HL-60/S4 treated with phorbol 12-myristate 13-acetate at 8.2 ng/mL for 4 days and 3 days (cell line): Measurements from ENCODE around the gene PRR30.

Experiments used
- in situ Hi-C: fragments of 300-500 bp; cut with MboI; formaldehyde crosslinking; loops from 2 replicates; pipeline ENCODE4 v1.15.0; 2022; ENCODE audit warnings: low sequenced_read_pairs

Gene PRR30

DNA sequence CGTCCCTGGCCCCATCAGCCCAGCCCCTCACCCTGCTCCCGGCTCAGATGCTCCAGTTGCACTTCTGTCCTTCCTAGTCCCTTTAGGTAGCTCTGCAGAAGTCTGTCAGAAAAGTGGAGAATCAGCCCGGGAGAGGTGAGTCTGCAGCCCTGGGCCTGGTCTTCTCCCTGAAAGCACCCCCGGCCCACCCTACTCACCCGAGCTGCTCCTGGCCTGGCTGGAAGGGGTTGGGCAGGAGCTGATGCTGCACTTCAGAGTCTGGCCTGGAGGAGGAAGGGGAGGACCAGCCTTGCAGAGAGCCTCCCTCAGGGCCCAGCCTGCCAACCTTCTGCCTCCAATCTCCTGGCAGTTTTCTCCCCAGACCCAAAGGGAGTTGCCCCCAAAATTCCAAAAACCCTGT is 36.9 kb downstream of the PRR30 start:
- in situ Hi-C loops, result loop anchor here (25.0 kb wide), 1 partner anchor 185 kb away; the partner anchor contains the start of genes DNAJC5G and TRIM54

DNA sequence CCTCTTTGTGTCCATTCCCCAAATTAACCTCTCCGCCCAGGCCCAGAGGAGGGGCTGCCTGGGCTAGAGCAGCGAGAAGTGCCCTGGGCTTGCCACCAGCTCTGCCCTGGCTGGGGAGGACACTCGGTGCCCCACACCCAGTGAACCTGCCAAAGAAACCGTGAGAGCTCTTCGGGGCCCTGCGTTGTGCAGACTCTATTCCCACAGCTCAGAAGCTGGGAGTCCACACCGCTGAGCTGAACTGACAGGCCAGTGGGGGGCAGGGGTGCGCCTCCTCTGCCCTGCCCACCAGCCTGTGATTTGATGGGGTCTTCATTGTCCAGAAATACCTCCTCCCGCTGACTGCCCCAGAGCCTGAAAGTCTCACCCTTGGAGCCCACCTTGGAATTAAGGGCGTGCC is 39.2 kb downstream of the PRR30 start:
- in situ Hi-C loops, result loop anchor here (25.0 kb wide), 1 partner anchor 187 kb away; the partner anchor contains the start of genes DNAJC5G and TRIM54

DNA sequence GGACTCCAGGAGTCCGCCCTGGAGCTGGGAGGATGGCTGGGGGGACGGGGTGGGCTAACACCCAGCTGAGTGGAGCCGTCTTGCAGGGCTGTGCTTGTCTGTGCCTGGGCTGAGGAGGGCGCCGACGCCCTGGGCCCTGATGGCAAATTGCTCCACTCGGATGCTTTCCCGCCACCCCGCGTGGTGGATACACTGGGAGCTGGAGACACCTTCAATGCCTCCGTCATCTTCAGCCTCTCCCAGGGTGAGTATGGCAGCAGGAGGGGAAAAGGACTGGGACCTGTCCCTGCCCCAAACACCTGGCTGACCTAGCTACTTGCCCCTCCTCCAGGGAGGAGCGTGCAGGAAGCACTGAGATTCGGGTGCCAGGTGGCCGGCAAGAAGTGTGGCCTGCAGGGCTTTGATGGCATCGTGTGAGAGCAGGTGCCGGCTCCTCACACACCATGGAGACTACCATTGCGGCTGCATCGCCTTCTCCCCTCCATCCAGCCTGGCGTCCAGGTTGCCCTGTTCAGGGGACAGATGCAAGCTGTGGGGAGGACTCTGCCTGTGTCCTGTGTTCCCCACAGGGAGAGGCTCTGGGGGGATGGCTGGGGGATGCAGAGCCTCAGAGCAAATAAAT is 39.8 kb downstream of the PRR30 start:
- in situ Hi-C loops, result no loop called here

DNA sequence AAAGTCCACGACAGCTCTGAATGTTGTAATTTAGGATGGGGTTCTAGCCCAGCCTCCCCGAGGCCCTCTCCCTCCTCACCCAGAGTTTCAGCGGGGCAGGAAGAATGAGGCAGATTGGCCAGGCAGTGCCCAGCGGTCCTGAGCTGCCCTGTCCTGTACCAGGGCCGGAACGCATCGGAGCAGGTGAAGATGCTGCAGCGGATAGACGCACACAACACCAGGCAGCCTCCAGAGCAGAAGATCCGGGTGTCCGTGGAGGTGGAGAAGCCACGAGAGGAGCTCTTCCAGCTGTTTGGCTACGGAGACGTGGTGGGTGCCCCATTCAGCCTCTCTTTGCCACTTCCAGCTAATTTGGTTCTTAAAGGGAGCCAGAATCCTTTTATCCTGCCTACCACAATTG is 41.9 kb downstream of the PRR30 start:
- in situ Hi-C loops, result no loop called here

DNA sequence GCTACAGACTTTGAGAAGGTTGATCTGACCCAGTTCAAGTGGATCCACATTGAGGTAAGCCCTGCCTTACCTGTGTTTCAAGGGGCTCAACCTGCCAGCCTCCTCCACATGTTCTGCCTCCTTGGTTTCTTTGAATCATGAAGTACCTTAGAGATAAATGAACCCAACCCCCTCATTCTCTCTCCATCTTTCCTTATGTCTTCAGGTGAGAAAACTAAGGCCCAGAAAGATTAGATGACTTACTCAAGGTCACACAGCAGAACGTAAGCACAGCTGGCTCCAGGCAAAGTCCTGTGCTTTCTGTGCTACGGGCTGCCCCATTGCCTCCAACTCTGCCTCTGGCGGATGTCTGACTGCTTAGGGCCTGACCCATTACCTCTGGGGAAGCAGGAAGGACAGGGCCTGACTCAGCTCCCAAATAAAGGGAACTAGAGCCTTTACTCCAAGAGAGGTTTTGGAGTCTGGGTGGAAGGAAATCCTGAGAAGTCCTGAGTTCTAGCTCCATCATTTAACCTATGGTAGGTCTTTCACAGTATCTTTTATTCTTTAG is 42.4 kb downstream of the PRR30 start:
- in situ Hi-C loops, result no loop called here

DNA sequence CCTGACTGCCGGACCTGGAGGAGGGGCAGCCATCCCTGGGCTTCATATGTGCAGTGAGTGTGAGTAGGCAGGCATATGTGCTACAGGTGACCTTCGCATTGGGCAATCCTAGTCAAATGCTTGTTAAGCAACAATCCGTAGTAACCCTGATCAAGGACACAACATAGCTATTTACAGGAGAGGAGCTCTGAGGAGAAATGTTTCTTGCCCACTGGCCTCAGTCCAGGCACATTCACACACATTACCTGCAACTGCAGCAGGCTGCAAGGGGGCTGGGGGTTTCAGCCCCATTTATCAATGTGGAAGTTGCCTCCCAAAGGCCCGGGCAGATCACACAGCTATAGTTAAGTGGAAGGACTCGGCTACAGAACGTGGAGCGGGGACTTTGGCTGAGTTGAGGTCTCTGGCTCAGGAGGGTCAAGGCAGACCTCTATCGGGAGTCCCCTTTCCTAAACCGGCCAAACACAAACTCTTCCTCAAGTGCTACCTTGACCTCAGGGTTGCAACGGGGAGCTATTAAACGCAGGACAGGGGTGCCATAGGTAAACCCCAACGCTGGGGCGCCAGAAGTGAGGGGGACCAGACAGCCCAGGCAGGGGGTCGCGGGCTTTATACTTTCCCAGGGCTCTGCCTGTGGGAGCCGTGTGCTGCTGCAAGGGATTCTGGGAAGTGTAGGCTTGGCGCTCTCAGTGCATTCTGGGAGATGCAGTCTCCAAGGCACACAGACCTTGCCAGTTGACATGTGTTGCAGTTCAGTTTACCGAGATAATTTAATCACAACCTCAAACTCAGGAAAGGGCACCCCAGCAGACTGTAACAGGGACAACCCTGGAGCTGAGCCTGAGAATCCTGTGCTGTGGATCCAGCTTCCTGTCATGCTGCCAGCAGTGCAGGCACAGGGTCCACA is 43.2 kb downstream of the PRR30 start:
- in situ Hi-C loops, result no loop called here

DNA sequence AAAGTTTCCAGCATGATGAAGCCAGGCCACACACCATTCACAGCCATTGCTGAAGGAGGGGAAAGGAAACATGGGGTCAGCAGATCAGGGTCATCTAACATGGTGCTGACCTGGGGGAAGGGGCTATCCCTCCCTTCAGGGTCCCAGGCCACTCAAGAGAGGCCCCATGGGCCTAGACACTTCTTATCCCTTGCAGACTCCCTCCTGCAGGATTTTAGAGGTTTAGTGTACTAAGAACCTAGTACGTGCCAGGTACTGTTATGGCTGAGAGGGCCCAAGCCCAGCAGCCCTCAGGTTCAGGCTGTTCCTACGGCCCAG is 43.8 kb downstream of the PRR30 start:
- in situ Hi-C loops, result no loop called here

DNA sequence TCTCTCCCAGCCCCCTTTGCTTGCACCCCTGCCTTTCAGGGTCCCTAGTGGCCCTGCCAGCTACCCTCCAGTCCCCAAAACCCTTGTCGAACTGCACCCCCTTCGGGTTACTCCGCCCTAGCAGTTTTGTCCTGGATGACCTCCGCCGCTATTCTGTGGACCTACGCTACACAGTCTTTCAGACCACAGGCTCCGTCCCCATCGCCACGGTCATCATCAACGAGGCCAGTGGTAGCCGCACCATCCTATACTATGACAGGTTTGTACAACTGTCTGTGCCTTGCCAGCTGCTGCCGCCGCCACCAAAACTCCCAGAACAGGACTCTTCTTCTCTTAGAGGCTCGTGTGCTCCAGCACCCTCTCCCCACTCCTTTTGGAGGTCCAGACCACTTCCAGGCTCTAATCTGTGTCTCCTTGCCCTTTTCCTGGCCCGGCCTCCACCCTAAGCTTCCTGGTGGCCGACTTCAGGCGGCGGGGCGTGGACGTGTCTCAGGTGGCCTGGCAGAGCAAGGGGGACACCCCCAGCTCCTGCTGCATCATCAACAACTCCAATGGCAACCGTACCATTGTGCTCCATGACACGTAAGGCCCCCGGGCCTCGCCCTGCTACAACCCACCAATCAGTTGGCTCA is 44.7 kb downstream of the PRR30 start:
- in situ Hi-C loops, result no loop called here

DNA sequence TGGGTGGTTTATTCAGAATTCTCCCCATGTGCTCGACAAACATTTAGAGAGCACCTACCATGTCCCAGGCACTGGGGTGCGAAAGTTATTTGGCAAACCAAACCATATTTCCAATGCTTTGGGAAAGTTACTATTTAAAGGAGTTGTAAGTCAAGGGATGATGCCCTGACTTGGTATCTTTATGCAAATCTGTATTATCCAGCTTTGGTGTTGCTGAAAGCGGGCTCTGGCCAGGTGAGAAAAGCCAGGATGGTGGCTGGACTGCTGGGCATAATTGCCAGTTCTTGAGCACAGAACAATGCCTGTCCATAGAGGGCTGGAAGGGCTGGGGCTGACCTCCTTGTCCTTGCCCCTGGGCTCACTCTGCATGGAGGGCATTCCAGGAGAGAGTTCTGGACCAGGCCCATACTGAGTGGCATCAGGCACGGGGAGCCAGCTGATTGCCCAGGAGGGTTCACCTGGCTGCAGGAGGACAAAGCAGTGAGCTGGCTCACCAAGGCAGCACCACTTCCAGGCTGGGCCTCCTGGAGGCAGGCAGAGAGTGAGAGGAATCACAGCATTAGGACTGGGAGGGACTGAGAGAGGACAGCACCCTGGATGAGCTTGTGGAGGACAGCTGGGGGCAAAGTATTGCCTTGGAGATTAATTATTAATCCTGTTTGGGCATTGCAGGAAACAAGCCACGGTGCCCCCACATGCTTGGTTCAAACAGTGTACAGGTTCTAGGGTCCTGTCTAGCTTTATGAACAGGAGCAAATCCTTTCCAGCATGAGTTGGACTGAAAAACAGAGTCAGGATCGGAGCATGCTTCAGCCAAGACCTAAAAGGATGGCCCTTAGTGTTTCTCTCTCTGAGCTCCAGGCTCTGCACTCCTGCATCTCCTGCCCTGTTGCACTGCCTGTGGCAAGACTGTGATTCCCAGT is 45.5 kb downstream of the PRR30 start:
- in situ Hi-C loops, result no loop called here

DNA sequence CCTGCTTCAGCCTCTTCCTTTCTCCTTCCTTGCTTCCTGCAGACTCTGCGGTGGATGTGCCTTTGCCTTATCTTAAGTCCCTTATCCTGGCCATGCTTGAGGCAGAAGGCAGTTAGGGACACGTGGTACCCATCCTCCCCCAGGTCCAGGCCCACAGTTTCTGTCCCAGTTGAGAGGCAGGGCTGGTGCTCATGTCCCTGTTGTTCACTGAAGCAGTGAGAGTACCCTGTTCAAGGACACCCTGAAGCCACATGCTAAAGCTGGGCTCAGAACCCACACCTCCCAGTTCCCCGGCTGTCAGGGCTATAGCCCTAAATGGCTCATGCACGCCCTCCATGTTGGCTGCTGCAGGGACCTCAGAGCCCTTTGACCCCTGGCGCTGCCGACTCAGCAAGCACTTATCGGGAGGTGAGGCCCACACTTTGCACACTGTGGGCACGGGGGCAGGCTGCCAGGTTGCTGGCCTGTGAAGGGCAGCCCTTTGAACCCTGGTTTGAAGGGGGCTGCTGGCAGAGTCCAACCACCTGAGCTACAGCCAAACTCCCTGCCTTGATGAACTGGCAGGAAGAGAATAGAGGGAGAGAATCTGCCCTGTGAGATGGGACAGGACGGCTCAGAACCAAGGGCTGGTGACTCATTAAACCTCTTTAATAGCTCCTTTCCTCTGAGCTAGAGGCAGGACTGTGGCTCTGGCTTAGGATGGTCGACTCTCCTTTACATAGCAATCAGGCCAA is 46.3 kb downstream of the PRR30 start:
- in situ Hi-C loops, result no loop called here

DNA sequence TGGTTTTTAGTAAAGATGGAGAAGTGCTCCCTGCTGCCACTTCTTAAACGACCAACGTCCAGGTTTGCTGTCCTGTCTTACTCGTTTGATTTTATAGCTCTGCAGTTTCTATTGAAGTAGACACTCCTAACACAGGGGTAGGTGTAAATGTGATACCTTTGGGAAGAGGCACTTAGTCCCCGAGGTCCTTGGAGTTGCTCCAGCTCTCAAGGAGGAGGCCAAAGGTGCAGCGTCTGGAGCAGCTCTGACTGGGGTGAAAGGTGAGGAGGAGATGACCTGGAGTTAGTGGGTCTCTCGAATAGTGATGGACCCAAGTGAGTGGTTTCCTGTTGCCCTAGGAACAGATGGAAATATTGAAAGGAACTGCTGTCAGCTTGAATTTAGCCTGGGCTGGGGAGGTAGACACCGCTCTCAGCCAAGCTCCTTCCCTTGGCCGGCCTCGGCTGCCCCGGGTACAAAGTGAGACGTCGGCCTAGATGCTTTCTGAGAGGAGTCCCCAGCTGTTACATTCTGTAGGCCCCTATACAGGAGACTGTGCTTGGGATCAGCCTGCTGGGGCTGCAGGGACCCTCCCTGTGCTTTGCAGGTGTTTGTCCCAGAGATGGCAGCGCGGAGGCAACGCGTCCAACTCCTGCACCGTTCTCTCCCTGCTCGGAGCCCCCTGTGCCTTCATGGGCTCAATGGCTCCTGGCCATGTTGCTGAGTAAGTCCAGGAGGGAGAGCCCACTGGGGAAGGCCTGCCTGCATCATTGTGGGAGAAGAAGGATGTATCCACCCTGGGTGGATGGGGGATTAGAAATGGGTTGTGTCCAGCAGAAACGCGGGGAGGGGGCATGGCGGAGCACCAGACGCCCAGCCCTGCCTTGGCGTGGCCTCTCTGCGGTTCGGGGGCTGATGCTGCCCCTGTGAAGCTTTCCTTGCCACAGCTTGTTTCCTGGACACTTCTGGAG is 47.2 kb downstream of the PRR30 start:
- in situ Hi-C loops, result no loop called here

DNA sequence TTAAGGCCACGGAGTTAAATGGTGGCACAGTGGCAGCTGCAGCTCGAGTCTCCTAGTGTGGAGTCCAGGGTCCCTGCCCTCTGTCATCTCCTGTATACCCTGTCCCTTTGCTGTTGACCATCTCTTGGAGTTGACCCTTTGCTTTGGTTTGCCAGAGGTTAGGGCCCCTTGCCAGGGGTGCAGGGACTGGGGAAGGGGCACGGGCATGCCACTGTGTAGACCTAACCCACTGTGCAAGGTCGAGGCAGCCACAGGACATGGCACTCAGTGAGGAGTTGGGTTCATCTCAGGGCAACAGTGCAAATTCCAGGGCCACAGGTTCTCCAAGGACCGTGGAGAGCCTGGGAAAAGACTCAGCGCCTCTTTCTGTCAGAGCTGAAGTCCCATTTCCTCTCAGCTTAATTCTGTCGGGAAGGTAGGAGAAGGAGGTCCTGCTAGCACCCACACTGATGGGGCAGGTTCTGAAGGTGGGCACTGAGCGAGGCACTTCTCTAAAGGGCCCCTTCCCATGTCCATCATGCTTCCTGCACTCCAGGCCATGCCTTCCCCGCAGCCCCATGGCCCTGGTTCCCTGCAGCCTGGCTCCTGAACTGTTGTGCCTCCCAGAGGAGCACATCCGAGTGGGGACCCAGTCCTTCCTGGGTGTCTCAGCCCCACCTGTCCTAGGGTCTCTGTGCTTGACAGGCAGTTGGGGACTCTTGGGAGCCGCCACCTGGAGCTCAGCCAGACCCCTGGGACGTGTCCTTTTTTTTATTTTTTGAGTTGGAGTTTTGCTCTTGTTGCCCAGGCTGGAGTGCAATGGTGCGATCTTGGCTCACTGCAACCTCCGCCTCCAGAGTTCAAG is 49.9 kb downstream of the PRR30 start:
- in situ Hi-C loops, result no loop called here

DNA sequence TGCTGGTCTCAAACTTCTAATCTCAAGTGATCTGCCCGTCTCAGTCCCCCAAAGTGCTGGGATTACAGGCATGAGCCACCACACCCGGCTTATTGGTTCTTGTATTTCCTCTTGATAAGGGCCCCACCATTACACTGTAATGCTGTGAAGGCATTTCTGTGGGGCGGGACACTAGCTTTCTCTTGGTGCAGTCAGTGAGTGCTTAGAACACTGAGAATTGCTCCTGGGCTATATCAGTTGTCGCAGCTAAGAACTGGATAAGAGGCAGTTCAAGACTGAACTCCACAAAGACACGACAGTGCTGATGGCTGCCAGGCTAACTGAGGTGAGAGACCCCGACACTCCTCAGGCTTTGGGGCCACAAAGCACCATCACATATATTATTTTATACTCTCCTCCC is 50.6 kb downstream of the PRR30 start:
- in situ Hi-C loops, result no loop called here

DNA sequence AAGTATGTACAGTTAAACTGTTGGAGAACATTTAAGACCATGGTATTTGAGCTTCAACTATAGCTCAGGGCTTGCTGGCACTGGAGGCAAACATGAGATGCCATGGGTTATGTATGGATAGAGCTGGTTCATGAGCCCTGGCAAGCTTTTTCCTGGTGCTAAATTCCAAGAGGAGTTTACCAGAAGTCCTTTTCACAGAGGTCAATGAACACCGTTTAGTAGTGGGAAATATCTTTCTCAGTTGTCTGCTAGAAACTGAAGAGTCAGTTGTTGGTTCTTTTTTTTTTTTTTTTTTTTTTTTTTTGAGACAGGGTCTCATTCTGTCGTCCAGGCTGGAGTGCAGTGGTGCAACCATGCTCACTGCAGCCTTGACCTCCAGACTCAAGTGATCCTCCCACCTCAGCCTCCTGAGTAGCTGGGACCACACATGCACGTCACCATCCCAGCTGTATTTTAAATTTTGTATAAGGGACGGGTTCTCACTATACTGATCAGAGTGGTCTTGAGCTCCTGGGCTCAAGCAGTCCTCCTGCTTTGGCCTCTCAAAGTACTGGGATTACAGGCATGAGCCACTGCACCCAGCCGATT is 51.3 kb downstream of the PRR30 start:
- in situ Hi-C loops, result no loop called here
